H1 (cell line): ENCODE data around the gene DUOXA1. TPM values are rescaled to one million over a fixed set of nuclear protein-coding genes. Genes with fewer than 3 reads are reported as not detected.

Experiments
- CTCF ChIA-PET: fragments of 300-600 bp; sonication (Branson Sonifier 250); formaldehyde crosslinking; loops from one replicate; lab custom pipeline; 2021; ENCODE audit not compliant: partially characterized antibody; lab: Charles Lee
- POLR2A ChIA-PET: fragments of 300-600 bp; sonication (Branson Sonifier 250); formaldehyde crosslinking; loops from one replicate; lab custom pipeline; 2021; ENCODE audit warnings: inconsistent platforms; ENCODE audit not compliant: partially characterized antibody; lab: Charles Lee
- DNase-seq, 2 experiments: peaks; one replicate each; pipeline versions ENCODE4 v3.0.0 to v3.0.0-alpha.2; 2010 to 2022; ENCODE audit warnings: low spot score in 2 of 2, low read depth in 1 of 2, mixed read lengths in 1 of 2
- FAIRE-seq: peaks from 2 replicates; lab custom pipeline; 2011; peaks lifted over from hg19 to GRCh38; lab: Jason Lieb, UNC
- H2AFZ ChIP-seq: 2 replicates; pipeline ENCODE4 v1.8.1; 2012; ENCODE audit warnings: low read length, inconsistent platforms
- H2AK5ac ChIP-seq: 2 replicates; pipeline ENCODE4 v1.6.1; 2013; ENCODE audit warnings: low read depth, low read length
- H2BK120ac ChIP-seq: replicated peaks from 2 replicates; pipeline ENCODE3; 2013; ENCODE audit warnings: low read depth, low read length, inconsistent platforms
- H2BK12ac ChIP-seq: 2 replicates; pipeline ENCODE4 v1.6.1; 2013; ENCODE audit warnings: low read depth, low read length
- H2BK15ac ChIP-seq: 2 replicates; pipeline ENCODE4 v1.6.1; 2013; ENCODE audit warnings: low read length
- H2BK20ac ChIP-seq: 2 replicates; pipeline ENCODE4 v1.6.1; 2013; ENCODE audit warnings: low read length
- H2BK5ac ChIP-seq: 2 replicates; pipeline ENCODE4 v1.6.1; 2013; ENCODE audit warnings: low read depth, low read length
- H3K14ac ChIP-seq: 2 replicates; pipeline ENCODE4 v1.6.1; 2013; ENCODE audit warnings: inconsistent platforms; ENCODE audit not compliant: insufficient read length
- H3K18ac ChIP-seq: 2 replicates; pipeline ENCODE4 v1.6.1; 2013; ENCODE audit warnings: low read length; ENCODE audit errors: extremely low read depth
- H3K23ac ChIP-seq: 2 replicates; pipeline ENCODE4 v1.6.1; 2013; ENCODE audit warnings: inconsistent platforms; ENCODE audit not compliant: insufficient read length
- H3K23me2 ChIP-seq: 2 replicates; pipeline ENCODE4 v1.6.1; 2013; ENCODE audit warnings: low read depth, low read length
- H3K27ac ChIP-seq: 2 replicates; pipeline ENCODE4 v1.6.1; 2011; ENCODE audit warnings: low read depth, low read length, inconsistent platforms
- H3K27me3 ChIP-seq, 4 experiments: replicated peaks in 1 of 4; 1 replicate in 1 of 4; 2 replicates in 3 of 4; pipeline versions ENCODE4 v1.6.1 to v1.8.1; 2011 to 2013; ENCODE audit warnings: low read length in 3 of 4, mild to moderate bottlenecking in 3 of 4, inconsistent platforms in 2 of 4, mixed read lengths in 2 of 4, moderate library complexity in 1 of 4; ENCODE audit not compliant: control insufficient read depth in 3 of 4, insufficient read depth in 3 of 4; ENCODE audit errors: extremely low read depth in 1 of 4
- H3K36me3 ChIP-seq, 4 experiments: 2 replicates each; pipeline versions ENCODE4 v1.6.1 to v1.8.1; 2011 to 2013; ENCODE audit warnings: mild to moderate bottlenecking in 4 of 4, low read length in 3 of 4, moderate library complexity in 2 of 4, control low read depth in 1 of 4, inconsistent platforms in 1 of 4; ENCODE audit not compliant: insufficient read depth in 4 of 4, control insufficient read depth in 2 of 4
- H3K4ac ChIP-seq: replicated peaks from 2 replicates; pipeline ENCODE3; 2013; ENCODE audit warnings: low read length, low read depth, mixed read lengths, inconsistent platforms; ENCODE audit not compliant: insufficient read length
- H3K4me1 ChIP-seq, 4 experiments: replicated peaks in 1 of 4; 1 replicate in 1 of 4; 2 replicates in 3 of 4; pipeline versions ENCODE4 v1.6.1 to v1.8.1; 2011 to 2013; ENCODE audit warnings: low read length in 3 of 4, inconsistent platforms in 2 of 4, mixed read lengths in 1 of 4; ENCODE audit not compliant: insufficient read depth in 4 of 4, control insufficient read depth in 3 of 4
- H3K4me2 ChIP-seq, 2 experiments: 2 replicates each; pipeline versions ENCODE4 v1.6.1 to v1.8.1; 2011 to 2013; ENCODE audit warnings: low read depth in 2 of 2, low read length in 2 of 2, control low read depth in 1 of 2, inconsistent platforms in 1 of 2, mild to moderate bottlenecking in 1 of 2; ENCODE audit not compliant: insufficient read depth in 1 of 2
- H3K4me3 ChIP-seq, 4 experiments: fragments of 200-600, 300-600 bp in 1 of 4; sonication (generic), shearing (Covaris generic), sonication (Bioruptor Twin) in 1 of 4; 2 replicates each; pipeline versions ENCODE4 v1.5.1 to v1.8.1; 2011 to 2016; ENCODE audit warnings: low read length in 4 of 4, low read depth in 3 of 4, control low read depth in 2 of 4, inconsistent platforms in 2 of 4, mild to moderate bottlenecking in 2 of 4, mixed read lengths in 1 of 4, moderate library complexity in 1 of 4; ENCODE audit not compliant: insufficient read depth in 2 of 4; ENCODE audit errors: extremely low read depth in 1 of 4
- H3K56ac ChIP-seq: replicated peaks from 2 replicates; pipeline ENCODE3; 2013; ENCODE audit warnings: low read depth, mild to moderate bottlenecking, mixed read lengths, low read length, inconsistent platforms; ENCODE audit not compliant: insufficient read length
- H3K79me1 ChIP-seq: 2 replicates; pipeline ENCODE4 v1.6.1; 2013; ENCODE audit warnings: low read depth, low read length, control low read depth
- H3K79me2 ChIP-seq, 2 experiments: 2 replicates each; pipeline versions ENCODE4 v1.6.1 to v1.8.1; 2012 to 2013; ENCODE audit warnings: low read length in 2 of 2, mild to moderate bottlenecking in 2 of 2, inconsistent platforms in 1 of 2; ENCODE audit not compliant: insufficient read depth in 2 of 2, control insufficient read depth in 1 of 2
- H3K9ac ChIP-seq, 4 experiments: replicated peaks in 1 of 4; 1 replicate in 1 of 4; 2 replicates in 3 of 4; pipeline versions ENCODE4 v1.6.1 to v1.8.1; 2011 to 2013; ENCODE audit warnings: low read depth in 3 of 4, low read length in 3 of 4, control low read depth in 2 of 4, mild to moderate bottlenecking in 2 of 4, moderate library complexity in 2 of 4, inconsistent platforms in 1 of 4; ENCODE audit errors: extremely low read depth in 1 of 4
- H3K9me3 ChIP-seq, 2 experiments: 2 replicates each; pipeline versions ENCODE4 v1.6.1 to v1.8.1; 2012 to 2013; ENCODE audit warnings: mild to moderate bottlenecking in 2 of 2, moderate library complexity in 2 of 2, control low read depth in 1 of 2, inconsistent platforms in 1 of 2, low read depth in 1 of 2, low read length in 1 of 2, mixed read lengths in 1 of 2; ENCODE audit not compliant: insufficient read depth in 2 of 2
- H4K20me1 ChIP-seq, 2 experiments: replicated peaks in 1 of 2; 2 replicates each; pipeline versions ENCODE3 to v1.8.1; 2011 to 2013; ENCODE audit warnings: inconsistent platforms in 2 of 2, low read length in 2 of 2, mild to moderate bottlenecking in 1 of 2; ENCODE audit not compliant: insufficient read depth in 2 of 2, control insufficient read depth in 1 of 2
- H4K5ac ChIP-seq: 2 replicates; pipeline ENCODE4 v1.6.1; 2013; ENCODE audit warnings: low read length, low read depth, mixed read lengths, inconsistent platforms; ENCODE audit not compliant: insufficient read length
- H4K8ac ChIP-seq: 2 replicates; pipeline ENCODE4 v1.8.0; 2013; ENCODE audit warnings: mild to moderate bottlenecking, moderate library complexity, low read length, inconsistent platforms; ENCODE audit not compliant: insufficient read depth; ENCODE audit errors: extremely low read depth
- H4K91ac ChIP-seq: replicated peaks from 2 replicates; pipeline ENCODE3; 2013; ENCODE audit warnings: low read length, mixed read lengths, inconsistent platforms; ENCODE audit not compliant: insufficient read length
- ATF3 ChIP-seq: IDR thresholded peaks from 2 replicates; pipeline ENCODE4 v1.6.1; 2011; ENCODE audit warnings: low read depth, mild to moderate bottlenecking, low read length; ENCODE audit not compliant: insufficient read depth
- CBX8 ChIP-seq: fragments of 300-800, 300-1000 bp; sonication (generic); IDR thresholded peaks from 2 replicates; pipeline ENCODE4 v1.7.1; 2016; ENCODE audit warnings: low read depth, low read length, borderline replicate concordance
- CHD1 ChIP-seq: IDR thresholded peaks from 2 replicates; pipeline ENCODE4 v1.6.1; 2012; ENCODE audit warnings: low read depth, low read length, improper control_type of control experiment
- GTF2F1 ChIP-seq: IDR thresholded peaks from 2 replicates; pipeline ENCODE4 v1.6.1; 2012; ENCODE audit warnings: low read depth, low read length, improper control_type of control experiment, borderline replicate concordance
- KDM4A ChIP-seq: IDR thresholded peaks from one replicate; pipeline ENCODE4 v1.7.1; 2012; ENCODE audit warnings: low read depth, mild to moderate bottlenecking, moderate library complexity, low read length, inconsistent platforms; ENCODE audit not compliant: severe bottlenecking
- PHF8 ChIP-seq: fragments of 200-600 bp; sonication (generic); conservative IDR thresholded peaks from 2 replicates; pipeline ENCODE4 v1.7.1; 2012; ENCODE audit warnings: low read depth, mild to moderate bottlenecking, inconsistent platforms, low read length, moderate library complexity
- POLR2AphosphoS5 ChIP-seq: IDR thresholded peaks from 2 replicates; pipeline ENCODE4 v1.6.1; 2011; ENCODE audit warnings: low read depth, low read length
- RBBP5 ChIP-seq: IDR thresholded peaks from 2 replicates; pipeline ENCODE4 v1.7.1; 2012; ENCODE audit warnings: low read depth, mild to moderate bottlenecking, inconsistent platforms, low read length, moderate library complexity, borderline replicate concordance
- RFX5 ChIP-seq: IDR thresholded peaks from 2 replicates; pipeline ENCODE4 v1.6.1; 2011; ENCODE audit warnings: low read depth, low read length, improper control_type of control experiment, borderline replicate concordance
- RXRA ChIP-seq: IDR thresholded peaks from 2 replicates; pipeline ENCODE4 v1.6.1; 2011; ENCODE audit warnings: low read depth, mild to moderate bottlenecking, low read length, moderate library complexity; ENCODE audit not compliant: insufficient read depth
- SP1 ChIP-seq: IDR thresholded peaks from 2 replicates; pipeline ENCODE4 v1.6.1; 2011; ENCODE audit warnings: low read depth, low read length
- TAF1 ChIP-seq: IDR thresholded peaks from 2 replicates; pipeline ENCODE4 v1.6.1; 2011; ENCODE audit warnings: mild to moderate bottlenecking, low read depth, low read length
- WGBS, 2 experiments: shearing (Covaris generic) in 1 of 2; methylation state at CpG; one replicate each; pipeline versions ENCODE4 v1.1.6 to v1.1.7; 2013 to 2015; ENCODE audit warnings: low lambda C conversion rate in 2 of 2, mixed read lengths in 2 of 2, inconsistent platforms in 1 of 2, low coverage in 1 of 2, missing lambda C conversion rate in 1 of 2; ENCODE audit not compliant: insufficient replicate concordance in 2 of 2, insufficient coverage in 1 of 2, insufficient read length in 1 of 2; ENCODE audit errors: extremely low coverage in 1 of 2, missing lambda C conversion rate in 1 of 2; 5-methylcytosine and 5-hydroxymethylcytosine counted together
- polyA plus RNA-seq, 7 experiments: library from polyadenylated mRNA; depleted of rRNA in 3 of 7; stranded (reverse) in 5 of 7; unstranded in 2 of 7; fragments of >200 nt in 5 of 7; fragments of 200-250 nt in 2 of 7; gene quantifications; 1 replicate in 5 of 7; 2 replicates in 1 of 7; 4 replicates in 1 of 7; pipeline versions ENCODE4 v1.2.1 to v1.2.3, GENCODE V29; 2011 to 2013; ENCODE audit warnings: missing spikeins in 2 of 7, mixed read lengths in 2 of 7
- total RNA-seq: library from RNA; stranded (reverse); fragmentation: NEBNext Ultra II Directional; extraction: Animal tissue kit (Norgen Biotek cat#: 25700); gene quantifications from 2 replicates; pipeline ENCODE4 v1.2.1, GENCODE V29; 2021

DUOXA1 gene
- total and polyA plus RNA-seq, 2 of the 8 experiments (the other 6 are each of a cell fraction or from before 2014, with no cell fraction given): 0.18 TPM; not detected in 1

GRCh38 chr15:45106002-45106790, 23.5 kb downstream of the DUOXA1 start:
- Histone ChIP-seq H3K9me3 (no peaks in the 10 kb centered on the region), H3K4me1 (peaks cover 0 to 6% (median 2%) of the 10 kb centered on the region in 4 experiments; a peak in 5 of 7 replicates), H2AFZ (no peak overlapping the region), H3K27me3 (peaks cover 17 to 31% (median 26%) of the 10 kb centered on the region in 4 experiments), H3K27ac (no peak overlapping the region), H3K18ac (no peak overlapping the region), H3K36me3 (no peaks in the 10 kb centered on the region), H3K23me2 (no peaks in the 10 kb centered on the region; the same call in 1 of the 2 replicates), H3K4ac (no peak overlapping the region), H4K91ac (no peak overlapping the region), H4K20me1 (peaks cover 0 to 2% of the 10 kb centered on the region in 2 experiments), H2BK15ac (no peak overlapping the region), H2BK120ac (no peak overlapping the region), H3K56ac (no peak overlapping the region), H2AK5ac (no peak overlapping the region), H3K79me1 (no peaks in the 10 kb centered on the region), H3K9ac (no peak overlapping the region), H2BK5ac (no peak overlapping the region), H3K4me2 (no peak overlapping the region), H2BK12ac (no peak overlapping the region), H2BK20ac (no peak overlapping the region), H4K8ac (no peak overlapping the region), H4K5ac (no peak overlapping the region), H3K79me2 (no peaks in the 10 kb centered on the region), H3K14ac (no peak overlapping the region), H3K23ac (no peak overlapping the region), H3K4me3 (no peak overlapping the region)
- ChIA-PET POLR2A (no interaction called here), CTCF (interaction anchor here (0.6 to 3.3 kb wide), 7 partner anchors 8 to 253 kb away, joined by 3 to 29 read pairs (median 4); no protein-coding TSS in a partner anchor)
- FAIRE-seq (no peak), DNase-seq (no peak)
- 80% methylated on average over 15 of the region's 15 CpGs; no CpG with 5 or more reads in 1 of the 2 experiments for WGBS, 2 experiments
- TF ChIP-seq CHD1: no peak
- no peak for TF ChIP-seq SP1
- no peak for TF ChIP-seq GTF2F1
- no peak for TF ChIP-seq ATF3
- no peak for TF ChIP-seq PHF8
- no peak for TF ChIP-seq RBBP5
- TF ChIP-seq RFX5: no peak
- TF ChIP-seq RXRA: no peak
- TF ChIP-seq POLR2AphosphoS5: no peak
- TF ChIP-seq CBX8: no peak
- no peak for TF ChIP-seq TAF1
- no peak for TF ChIP-seq KDM4A
